MCF 10A (cell line): Measurements from ENCODE around the gene ADARB2. TPM values are rescaled to one million over a fixed set of nuclear protein-coding genes. Genes with fewer than 3 reads are reported as not detected.

Experiments used
- BruUV-seq: library from RNA; stranded (reverse); fragments of 400-500 nt; replicated peaks from 2 replicates; lab custom pipeline; 2021; lab: Mats Ljungman, UMichigan
- CTCF ChIA-PET: fragments of 300-600 bp; sonication (Branson Sonifier 250); formaldehyde crosslinking; extraction: SDS; loops from one replicate; lab custom pipeline; 2021; ENCODE audit warnings: antibody characterized with exemption, inconsistent platforms; lab: Yijun Ruan, JAX
- POLR2A ChIA-PET: fragments of 300-600, 350-650 bp; sonication (Branson Sonifier 250); formaldehyde crosslinking; extraction: SDS; loops from one replicate; lab custom pipeline; 2020; ENCODE audit warnings: antibody characterized with exemption, inconsistent platforms; lab: Yijun Ruan, JAX
- DNase-seq: peaks from one replicate; pipeline ENCODE4 v3.0.0-alpha.2; 2018; ENCODE audit not compliant: unreplicated experiment
- H3K27ac Mint-ChIP-seq: one replicate; pipeline ENCODE4 v1.8.0; 2022; ENCODE audit warnings: mild to moderate bottlenecking, low read depth, mixed read lengths; ENCODE audit not compliant: unreplicated experiment
- H3K27me3 Mint-ChIP-seq: one replicate; pipeline ENCODE4 v1.8.0; 2022; ENCODE audit warnings: mixed read lengths; ENCODE audit not compliant: insufficient read depth, unreplicated experiment
- H3K36me3 Mint-ChIP-seq: one replicate; pipeline ENCODE4 v1.8.0; 2022; ENCODE audit warnings: mild to moderate bottlenecking, moderate library complexity, mixed read lengths; ENCODE audit not compliant: insufficient read depth, unreplicated experiment
- H3K4me1 Mint-ChIP-seq: one replicate; pipeline ENCODE4 v1.8.0; 2022; ENCODE audit warnings: mixed read lengths; ENCODE audit not compliant: insufficient read depth, unreplicated experiment
- H3K4me3 Mint-ChIP-seq: one replicate; pipeline ENCODE4 v1.8.0; 2022; ENCODE audit warnings: mild to moderate bottlenecking, moderate library complexity, mixed read lengths; ENCODE audit not compliant: unreplicated experiment
- H3K9me3 Mint-ChIP-seq: one replicate; pipeline ENCODE4 v1.8.0; 2022; ENCODE audit warnings: mixed read lengths; ENCODE audit not compliant: unreplicated experiment
- intact Hi-C: fragments of 100-400 bp; cut with micrococcal nuclease; formaldehyde crosslinking; loops from 2 replicates; pipeline ENCODE4 v1.14.1; 2022
- total RNA-seq: library from RNA; stranded (reverse); gene quantifications from 2 replicates; pipeline ENCODE4 v1.2.3, GENCODE V29; 2022
- TF ChIP-seq, protein P1 (sequence below): fragments of 200-600 bp; IDR thresholded peaks from one replicate; pipeline ENCODE4 v1.8.0; 2022; ENCODE audit warnings: antibody characterized with exemption, mild to moderate bottlenecking; ENCODE audit not compliant: unreplicated experiment

ADARB2 gene
- total RNA-seq, 1 experiment from 2014 or later, result 0.96 TPM

DNA sequence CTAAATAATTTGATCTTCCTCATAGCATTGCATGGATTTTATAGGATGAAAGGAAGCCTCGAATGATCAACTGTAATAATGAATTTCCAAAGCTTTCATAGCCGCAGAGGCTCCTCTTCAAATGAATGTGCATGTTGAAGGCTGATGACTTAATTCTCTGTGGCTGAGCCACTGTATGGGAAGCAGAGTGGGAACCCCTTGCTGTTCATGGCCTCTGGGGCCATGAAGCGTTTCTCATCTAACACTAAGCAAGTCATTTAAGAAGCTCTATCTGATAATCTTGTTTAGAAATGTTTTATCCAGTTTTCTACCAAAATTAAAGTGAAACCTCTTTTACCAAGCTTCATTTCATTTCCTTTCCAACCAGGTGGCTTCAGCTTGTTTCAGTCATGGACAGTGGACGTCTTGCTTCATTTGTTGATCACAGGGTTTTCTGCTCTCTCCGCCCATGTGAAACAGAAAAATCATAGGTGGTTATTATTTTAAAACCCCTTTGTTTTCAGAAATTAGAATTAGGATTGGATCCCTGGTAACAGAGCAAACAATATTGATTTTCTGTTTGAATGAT lies 10.3 kb upstream of the ADARB2 start:
- BruUV-seq, result no TSS peak
- POLR2A ChIA-PET, result interaction anchor here (1.0 kb wide), 1 partner anchor 10 kb away, joined by 4 read pairs; the partner anchor contains the start of gene ADARB2
- Mint-ChIP-seq H3K4me1 (no peaks in the 10 kb centered on the region), H3K9me3 (peaks cover 22% of the 10 kb centered on the region), H3K27ac (no peak overlapping the region), H3K4me3 (no peak overlapping the region), H3K36me3 (no peaks in the 10 kb centered on the region), H3K27me3 (peaks cover 12% of the 10 kb centered on the region)
- intact Hi-C loops, result no loop called here
- CTCF ChIA-PET, result no interaction called here
- DNase-seq, result no peak
- TF ChIP-seq, protein P1, sequence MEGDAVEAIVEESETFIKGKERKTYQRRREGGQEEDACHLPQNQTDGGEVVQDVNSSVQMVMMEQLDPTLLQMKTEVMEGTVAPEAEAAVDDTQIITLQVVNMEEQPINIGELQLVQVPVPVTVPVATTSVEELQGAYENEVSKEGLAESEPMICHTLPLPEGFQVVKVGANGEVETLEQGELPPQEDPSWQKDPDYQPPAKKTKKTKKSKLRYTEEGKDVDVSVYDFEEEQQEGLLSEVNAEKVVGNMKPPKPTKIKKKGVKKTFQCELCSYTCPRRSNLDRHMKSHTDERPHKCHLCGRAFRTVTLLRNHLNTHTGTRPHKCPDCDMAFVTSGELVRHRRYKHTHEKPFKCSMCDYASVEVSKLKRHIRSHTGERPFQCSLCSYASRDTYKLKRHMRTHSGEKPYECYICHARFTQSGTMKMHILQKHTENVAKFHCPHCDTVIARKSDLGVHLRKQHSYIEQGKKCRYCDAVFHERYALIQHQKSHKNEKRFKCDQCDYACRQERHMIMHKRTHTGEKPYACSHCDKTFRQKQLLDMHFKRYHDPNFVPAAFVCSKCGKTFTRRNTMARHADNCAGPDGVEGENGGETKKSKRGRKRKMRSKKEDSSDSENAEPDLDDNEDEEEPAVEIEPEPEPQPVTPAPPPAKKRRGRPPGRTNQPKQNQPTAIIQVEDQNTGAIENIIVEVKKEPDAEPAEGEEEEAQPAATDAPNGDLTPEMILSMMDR, result no peak

DNA sequence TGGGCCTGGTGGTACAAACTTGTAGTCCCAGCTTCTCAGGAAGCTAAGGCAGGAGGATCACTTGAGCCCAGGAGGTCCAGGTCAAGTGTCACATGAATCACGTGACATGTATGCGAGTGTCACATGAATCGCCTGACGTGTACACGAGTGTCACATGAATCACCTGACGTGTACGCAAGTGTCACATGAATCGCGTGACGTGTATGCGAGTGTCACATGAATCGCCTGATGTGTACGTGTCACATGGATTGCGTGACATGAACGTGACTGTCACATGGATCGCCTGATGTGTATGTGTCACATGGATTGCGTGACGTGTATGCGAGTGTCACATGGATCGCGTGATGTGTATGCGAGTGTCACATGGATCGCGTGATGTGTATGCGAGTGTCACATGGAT lies 9.5 kb upstream of the ADARB2 start:
- no peak overlapping the region for H3K27ac Mint-ChIP-seq
- intact Hi-C loops, result no loop called here
- H3K4me1 Mint-ChIP-seq, result no peaks in the 10 kb centered on the region
- ChIA-PET CTCF (interaction anchor here (0.6 to 0.9 kb wide), 2 partner anchors 9 to 29 kb away, joined by 3 to 4 read pairs; partner anchors contain the start of gene ADARB2), POLR2A (interaction anchor here (1.0 kb wide), 1 partner anchor 9 kb away, joined by 4 read pairs; the partner anchor contains the start of gene ADARB2)
- peaks cover 12% of the 10 kb centered on the region for H3K27me3 Mint-ChIP-seq
- peaks cover 22% of the 10 kb centered on the region for H3K9me3 Mint-ChIP-seq
- TF ChIP-seq, protein P1, result no peak
- no TSS peak for BruUV-seq
- no peak for DNase-seq
- no peak overlapping the region for H3K4me3 Mint-ChIP-seq
- no peaks in the 10 kb centered on the region for H3K36me3 Mint-ChIP-seq

DNA sequence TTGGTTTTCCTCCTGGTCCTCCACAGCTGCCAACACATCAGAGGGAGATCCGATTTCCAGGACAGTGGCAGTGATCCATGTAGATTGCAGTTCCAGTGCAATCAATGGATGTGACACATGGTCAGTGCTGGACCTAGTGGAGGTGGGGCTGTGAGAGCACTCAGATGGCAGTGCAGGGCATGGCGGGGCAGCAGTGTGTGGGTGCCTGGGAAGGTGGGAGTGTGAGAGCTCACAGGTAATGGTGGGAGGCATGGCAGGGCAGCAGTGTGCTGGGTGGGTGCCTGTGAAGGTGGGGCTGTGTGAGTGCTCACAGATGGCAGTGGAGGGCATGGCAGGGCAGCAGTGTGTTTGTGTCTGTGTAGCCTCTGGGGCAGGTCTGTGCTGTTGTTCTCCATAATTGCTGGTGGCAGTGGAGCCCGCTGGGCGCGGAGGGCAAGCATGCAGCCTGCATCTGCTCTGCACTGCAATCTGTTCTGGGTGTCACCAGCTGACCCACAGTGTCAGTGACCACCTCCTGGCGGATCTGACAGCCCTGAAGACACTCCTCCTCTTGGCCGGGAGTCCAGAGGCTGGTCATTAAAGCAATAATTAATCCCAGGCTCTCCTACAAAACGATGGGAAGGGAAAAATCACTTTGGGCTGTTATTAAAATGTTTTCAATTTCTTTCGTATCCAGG lies 8.6 kb upstream of the ADARB2 start:
- TF ChIP-seq, protein P1, result no peak
- H3K9me3 Mint-ChIP-seq, result peaks cover 16% of the 10 kb centered on the region
- DNase-seq, result no peak
- H3K27me3 Mint-ChIP-seq, result peaks cover 18% of the 10 kb centered on the region
- no peak overlapping the region for H3K4me3 Mint-ChIP-seq
- BruUV-seq, result no TSS peak
- no peaks in the 10 kb centered on the region for H3K4me1 Mint-ChIP-seq
- no peaks in the 10 kb centered on the region for H3K36me3 Mint-ChIP-seq
- no peak overlapping the region for H3K27ac Mint-ChIP-seq
- ChIA-PET CTCF (interaction anchor here (0.9 kb wide), 1 partner anchor 8 kb away, joined by 4 read pairs; the partner anchor contains the start of gene ADARB2), POLR2A (no interaction called here)
- intact Hi-C loops, result no loop called here

DNA sequence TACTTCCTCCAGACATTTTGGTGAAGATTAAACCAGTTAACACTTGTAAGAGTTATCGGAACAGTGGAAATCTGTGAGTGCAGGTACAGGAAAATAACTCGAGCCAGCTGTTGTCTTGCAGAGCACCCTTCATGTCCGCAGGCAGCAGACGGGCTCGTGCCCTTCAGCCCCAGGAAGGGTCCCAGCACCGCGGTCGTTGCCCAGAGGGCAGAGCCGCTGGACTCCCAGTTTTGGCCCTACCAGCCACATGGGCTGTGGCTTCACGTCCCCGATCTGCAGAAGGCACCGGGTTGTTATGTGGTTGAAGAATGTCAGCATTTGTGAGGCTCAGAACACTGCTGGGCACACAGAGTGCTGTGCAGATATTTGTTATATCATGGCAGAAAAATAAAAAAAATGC lies 7.2 kb upstream of the ADARB2 start:
- no peaks in the 10 kb centered on the region for H3K4me1 Mint-ChIP-seq
- peaks cover 32% of the 10 kb centered on the region for H3K27me3 Mint-ChIP-seq
- intact Hi-C loops, result no loop called here
- TF ChIP-seq, protein P1, result no peak
- no TSS peak for BruUV-seq
- no peak for DNase-seq
- peaks cover 7% of the 10 kb centered on the region for H3K9me3 Mint-ChIP-seq
- POLR2A ChIA-PET, result no interaction called here
- H3K36me3 Mint-ChIP-seq, result no peaks in the 10 kb centered on the region
- CTCF ChIA-PET, result no interaction called here
- no peak overlapping the region for H3K4me3 Mint-ChIP-seq
- no peak overlapping the region for H3K27ac Mint-ChIP-seq
